GM18507 (cell line): ENCODE results near the gene BBS5.
"Not testable (repeated sequence)": the region's sequence is repeated elsewhere in the genome, so short reads cannot be mapped to it uniquely, and the experiment has no call there.

Experiments
- DNase-seq: peaks from one replicate; pipeline ENCODE4 v3.0.0; 2011; ENCODE audit warnings: low read depth; ENCODE audit not compliant: insufficient read length; ENCODE audit errors: extremely low spot score
- FAIRE-seq: peaks from 2 replicates; lab custom pipeline; 2011; peaks lifted over from hg19 to GRCh38; lab: Jason Lieb, UNC

BBS5 gene

DNA sequence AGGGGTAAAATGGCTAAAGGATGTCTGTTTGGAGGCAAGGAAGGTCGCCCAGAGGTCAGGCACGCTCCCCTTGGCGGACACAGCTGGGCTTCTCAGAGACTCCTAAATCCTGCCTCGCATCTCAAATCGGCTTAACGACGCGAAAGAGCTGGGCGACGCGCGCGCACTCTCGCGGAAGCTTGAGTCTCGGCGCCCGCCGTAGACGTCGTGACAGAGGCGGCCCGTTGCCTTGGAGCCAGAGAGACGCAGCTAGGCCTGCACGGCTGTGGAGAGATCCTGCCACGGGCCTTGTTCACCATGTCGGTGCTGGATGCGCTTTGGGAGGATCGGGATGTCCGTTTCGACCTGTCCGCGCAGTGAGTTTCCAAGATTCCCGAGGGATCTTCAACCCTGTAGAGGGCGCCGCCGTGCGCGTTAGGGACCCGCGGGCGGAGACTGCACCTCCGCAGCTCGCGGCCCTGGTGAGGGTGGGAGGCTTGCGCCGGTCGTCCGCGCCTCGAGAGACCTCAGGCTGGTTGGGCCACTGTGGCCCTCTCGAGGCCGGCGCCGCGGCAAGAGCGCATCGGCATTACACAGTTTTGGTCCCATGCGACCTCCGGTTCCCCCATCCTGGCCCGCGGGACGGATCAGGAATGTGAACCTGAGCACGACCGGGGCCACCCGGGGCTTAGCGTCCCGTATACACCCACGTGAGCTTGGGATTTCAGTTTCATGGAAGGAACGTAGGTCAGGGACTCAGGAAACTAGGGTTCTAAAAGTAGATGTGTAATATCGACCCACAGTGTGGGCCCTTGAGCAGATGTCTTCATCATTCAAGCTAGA, at the start of gene BBS5:
Gene BBS5, plus strand, starts transcription at position 238 of the 822 bp plus-strand sequence. Its CDS starts 60 bp downstream, at position 298.
- DNase-seq, result peak; percentile 64
- FAIRE-seq, result peak; percentile 78

DNA sequence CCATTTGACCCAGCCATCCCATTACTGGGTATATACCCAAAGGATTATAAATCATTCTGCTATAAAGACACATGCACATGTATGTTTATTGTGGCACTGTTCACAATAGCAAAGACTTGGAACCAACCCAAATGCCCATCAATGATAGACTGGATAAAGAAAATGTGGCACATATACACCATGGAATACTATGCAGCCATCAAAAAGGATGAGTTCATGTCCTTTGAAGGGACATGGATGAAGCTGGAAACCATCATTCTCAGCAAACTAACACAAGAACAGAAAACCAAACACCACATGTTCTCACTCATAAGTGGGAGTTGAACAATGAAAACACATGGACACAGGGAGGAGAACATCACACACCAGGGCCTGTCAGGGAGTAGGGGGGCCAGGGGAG, 47.5 kb upstream of the BBS5 start:
- not testable (repeated sequence) for DNase-seq, FAIRE-seq

DNA sequence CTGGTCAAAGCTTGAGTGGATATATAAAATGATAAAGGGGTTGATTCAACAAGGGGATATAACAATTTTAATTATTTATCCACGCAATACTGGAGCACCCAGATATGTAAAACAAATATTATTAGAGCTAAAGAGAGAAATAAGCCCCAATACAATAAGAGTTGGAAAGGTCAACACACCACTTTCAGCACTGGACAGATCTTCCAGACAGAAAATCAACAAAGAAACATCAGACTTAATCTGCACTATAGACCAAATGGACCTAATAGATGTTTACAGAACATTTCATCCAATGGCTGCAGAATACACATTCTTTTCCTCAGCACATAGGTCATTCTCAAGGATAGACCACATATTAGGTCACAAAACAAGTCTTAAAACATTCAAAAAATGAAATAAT, 45.1 kb upstream of the BBS5 start:
- FAIRE-seq, result not testable (repeated sequence)

DNA sequence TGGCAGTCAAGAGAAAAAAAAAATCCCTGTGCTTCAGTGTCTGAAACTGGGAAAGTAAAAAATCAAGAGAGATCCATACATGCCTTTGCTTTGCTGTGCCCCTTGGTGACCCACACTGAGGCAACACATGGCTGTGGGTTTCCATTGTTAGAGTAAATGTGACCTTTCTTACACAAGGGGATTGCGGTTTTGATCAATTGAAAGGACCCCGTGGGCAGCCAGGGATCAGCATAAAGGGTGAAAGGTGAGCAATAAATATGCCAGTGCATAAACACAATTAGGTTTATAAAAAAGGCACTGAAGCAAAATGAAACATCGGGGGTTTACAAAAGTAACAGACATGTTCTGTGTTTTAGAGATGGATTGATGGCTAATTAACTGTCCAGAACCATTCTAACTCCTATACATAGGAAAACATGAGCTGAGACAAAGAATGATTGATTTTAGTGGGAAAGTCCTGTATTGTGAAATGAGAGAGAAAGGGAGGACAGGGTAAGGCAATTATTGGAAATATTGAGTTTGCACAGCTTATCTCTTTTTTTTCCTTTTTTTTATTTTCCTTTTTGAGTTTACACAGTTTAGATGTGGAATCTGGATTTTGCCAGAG, 40.7 kb upstream of the BBS5 start:
- FAIRE-seq (no peak), DNase-seq (no peak)

More for the DNA sequence above, 45.1 kb upstream of the BBS5 start:
- not testable (repeated sequence) for DNase-seq

DNA sequence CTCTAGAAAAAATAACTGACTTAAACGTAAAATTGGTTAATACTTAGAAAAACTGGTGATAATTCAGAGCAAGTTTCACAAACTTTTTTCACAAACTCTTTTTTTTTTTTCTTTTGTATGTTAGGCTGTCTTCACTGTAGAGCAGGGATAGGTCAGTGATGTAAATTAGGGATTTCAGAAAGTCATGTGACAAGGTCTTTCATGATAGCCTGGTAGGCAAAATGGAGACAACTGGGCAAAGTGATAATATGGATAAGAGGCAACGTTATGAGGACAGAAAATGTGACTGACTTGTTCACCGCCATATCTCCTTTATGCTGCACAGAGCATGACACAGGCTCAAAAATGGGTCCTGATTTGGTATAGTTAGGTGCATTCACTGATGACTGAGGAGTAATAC, 39.4 kb upstream of the BBS5 start:
- FAIRE-seq, result no peak
- no peak for DNase-seq

DNA sequence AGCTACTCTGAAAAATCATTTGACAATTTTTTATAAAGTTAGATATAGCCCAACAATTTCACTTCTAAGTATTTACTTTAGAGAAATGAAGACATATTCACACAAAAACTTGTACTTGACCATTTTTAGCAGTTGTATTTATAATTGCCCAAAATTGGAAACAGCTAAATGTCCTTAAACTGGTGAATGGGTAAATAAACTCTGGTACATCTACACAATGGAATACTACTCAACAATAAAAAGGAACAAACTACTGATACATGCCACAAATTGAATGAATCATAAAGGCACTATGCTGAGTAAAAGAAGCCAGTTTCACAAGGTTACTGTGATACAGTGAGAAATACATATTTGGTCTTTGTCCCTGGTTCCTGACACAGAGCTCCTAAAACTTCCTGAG, 32.8 kb upstream of the BBS5 start:
- DNase-seq (no peak), FAIRE-seq (no peak)

DNA sequence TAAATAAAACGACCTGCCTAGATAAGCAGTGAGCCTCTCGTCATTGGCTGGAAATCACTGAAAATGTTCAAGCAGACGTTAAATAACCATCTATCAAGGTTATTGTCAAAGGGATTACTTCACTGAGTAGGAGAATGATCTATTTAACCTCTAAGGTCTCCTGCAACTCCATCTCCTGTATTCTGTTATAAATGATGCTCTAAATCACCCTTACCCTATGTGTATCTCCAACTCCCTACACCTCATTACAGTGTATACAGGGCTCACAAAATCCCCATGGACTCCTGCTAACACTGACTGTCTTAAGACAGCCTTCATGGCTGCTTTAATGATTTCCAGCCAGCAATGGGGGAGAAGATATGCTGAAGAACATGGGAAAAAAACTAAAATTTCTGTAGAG, 31.0 kb upstream of the BBS5 start:
- FAIRE-seq (no peak), DNase-seq (no peak)

DNA sequence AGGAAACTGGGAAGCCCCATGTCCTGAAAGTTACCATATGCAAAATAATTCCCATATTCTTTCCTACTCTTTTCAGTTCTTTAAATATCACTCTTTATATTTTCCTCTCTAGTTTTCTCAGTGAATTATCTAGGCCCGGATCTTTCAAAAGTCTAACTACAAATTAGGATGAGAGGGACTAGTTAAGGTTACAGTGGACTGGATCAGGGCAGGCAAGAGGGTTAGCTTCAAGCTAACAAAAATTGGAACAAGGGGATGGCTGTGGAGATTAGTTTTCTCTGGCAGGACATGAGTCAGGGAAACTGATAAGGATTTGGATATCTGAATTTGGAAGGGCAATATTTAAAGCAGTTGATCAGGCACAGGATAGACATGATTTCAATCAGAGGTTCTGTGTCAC, 30.4 kb upstream of the BBS5 start:
- FAIRE-seq (no peak), DNase-seq (no peak)

DNA sequence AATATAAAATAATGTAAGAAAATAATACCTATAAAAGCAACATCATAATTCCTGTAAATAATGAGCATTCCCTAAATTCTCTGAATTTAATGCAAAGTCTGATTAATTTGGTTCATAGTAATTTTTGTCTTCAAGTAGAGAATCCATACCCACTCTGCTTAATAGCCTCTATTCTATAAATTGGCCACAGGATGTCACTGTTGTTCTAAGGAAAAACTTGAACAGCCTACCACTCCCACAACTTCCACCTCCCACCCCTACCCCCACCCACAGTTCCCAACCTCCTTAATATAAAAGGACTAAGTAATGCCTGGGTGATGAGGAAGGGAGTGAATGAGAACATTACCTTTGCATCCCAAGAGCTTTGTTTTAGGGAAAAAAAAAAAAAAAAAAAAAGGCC, 27.2 kb upstream of the BBS5 start:
- peak; percentile 74 for FAIRE-seq

DNA sequence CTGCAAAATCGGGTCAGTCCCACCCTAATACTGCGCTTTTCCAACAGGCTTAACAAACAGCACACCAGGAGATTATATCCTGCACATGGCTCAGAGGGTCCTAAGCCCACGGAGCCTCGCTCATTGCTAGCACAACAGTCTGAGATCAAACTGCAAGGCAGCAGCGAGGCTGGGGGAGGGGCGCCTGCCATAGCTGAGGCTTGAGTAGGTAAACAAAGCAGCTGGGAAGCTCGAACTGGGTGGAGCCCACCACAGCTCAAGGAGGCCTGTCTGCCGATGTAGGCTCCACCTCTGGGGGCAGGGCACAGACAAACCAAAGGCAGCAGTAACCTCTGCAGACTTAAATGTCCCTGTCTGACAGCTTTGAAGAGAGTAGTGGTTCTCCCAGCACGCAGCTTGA, 26.2 kb upstream of the BBS5 start:
- DNase-seq, FAIRE-seq: not testable (repeated sequence)

More for the DNA sequence above, 27.2 kb upstream of the BBS5 start:
- no peak for DNase-seq

DNA sequence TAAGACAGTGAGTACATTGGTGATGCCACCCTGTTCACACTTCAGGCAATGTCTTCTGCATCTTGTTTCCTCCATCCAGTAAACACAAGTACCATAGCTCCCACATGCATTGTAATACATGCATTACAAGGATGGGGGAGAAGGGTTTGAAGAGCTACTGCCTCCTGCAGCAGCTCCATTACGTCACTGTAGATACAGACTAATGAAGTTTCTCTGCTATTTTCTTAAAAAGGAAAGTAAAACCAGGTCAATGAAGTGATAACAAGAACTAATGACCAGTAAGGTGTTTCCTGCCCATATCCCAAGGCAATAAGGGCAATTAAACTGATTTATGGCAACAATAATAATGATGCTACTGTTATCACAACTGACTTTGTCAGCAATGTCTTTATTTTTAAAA, 18.2 kb upstream of the BBS5 start:
- no peak for FAIRE-seq
- DNase-seq, result no peak

DNA sequence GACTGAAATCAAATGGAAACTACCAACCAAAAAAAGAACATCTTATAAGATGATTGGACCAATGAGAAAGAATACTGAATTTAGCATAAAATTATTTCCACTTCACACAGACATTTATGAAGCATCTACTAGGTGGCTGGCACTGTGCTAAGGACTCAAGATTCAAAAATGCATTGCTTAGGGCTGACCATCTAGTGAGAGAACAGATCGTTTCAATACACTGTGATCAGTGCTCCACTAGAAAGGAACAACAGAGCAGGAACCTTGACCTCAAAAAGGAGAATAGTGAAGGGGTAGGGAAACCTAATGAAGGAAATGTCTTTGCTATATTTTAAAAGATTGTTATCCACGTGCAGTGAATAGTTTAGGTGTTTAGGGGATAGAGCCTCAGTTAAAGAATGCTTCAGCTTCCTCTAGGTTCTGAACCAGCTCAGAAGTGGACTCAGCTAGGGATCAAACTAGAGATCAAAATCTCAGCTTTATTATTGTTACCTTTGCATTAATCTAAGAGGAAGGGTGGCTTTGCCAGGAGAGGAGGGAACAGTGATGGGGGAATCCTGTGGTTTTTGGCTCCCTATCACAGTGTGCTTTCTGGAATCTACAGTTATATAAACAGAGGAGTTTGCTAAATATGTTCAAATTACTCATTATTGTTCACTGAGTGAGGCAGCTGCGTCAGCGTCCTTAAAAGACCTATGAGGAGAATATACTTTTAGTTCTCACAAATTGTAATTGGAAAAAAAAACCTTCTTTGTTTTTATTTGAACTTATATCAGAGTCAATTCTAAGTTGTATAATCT, 16.2 kb upstream of the BBS5 start:
- FAIRE-seq (no peak), DNase-seq (no peak)

DNA sequence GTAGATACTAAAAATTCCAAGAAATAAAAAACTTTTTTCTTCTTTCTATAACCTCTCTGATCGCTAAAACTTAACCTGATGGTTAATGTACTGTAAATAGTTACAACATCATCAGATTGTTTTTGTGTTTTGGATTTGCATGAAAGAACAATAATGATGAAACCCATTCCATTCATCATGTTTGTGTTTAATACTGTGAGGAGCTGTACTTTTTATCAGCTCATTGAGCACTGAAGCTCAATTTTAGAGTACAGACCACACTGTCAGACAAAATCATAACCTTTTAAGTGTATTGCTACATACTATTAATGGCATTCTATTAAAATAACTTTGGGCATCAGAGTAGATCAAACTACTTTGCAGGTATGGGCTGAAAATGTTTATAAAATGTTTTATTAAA, 14.8 kb upstream of the BBS5 start:
- DNase-seq (no peak), FAIRE-seq (no peak)

DNA sequence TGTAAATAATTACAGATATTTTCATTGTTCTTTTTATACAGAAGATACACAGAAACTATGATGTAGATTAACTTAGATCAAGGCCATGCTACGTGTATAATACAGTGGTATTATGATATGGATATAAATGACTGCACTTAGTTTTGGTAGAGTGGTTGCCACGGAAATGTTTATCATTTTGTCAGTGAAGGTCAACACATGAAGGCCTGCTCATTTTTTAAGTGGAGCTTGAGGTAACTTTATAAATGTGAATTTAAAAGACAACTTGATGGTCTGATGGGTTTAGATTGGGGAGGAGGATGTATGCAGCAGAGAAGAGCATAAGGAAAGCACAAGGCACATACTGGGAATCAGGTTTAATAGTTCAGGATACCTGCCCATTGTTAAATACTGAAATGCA, 14.4 kb upstream of the BBS5 start:
- DNase-seq (no peak), FAIRE-seq (no peak)

DNA sequence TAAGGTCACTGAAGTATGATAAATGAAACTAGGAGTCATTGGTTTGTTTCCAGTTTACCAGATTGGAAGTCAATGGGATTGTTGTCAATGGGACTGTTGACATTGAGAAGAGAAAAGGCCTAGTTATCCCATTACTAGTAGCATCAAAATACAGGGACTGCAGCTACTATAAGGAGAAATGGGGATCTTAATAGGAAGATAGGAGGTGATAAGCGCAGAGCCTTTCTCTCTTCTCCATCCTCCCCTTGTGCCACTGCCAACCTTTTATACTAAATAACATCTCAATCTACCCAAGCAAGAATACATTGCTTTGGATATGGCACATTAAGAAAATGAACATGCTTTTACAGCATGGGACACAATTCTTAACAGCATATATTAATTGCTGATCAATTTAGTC, 10.5 kb upstream of the BBS5 start:
- DNase-seq (no peak), FAIRE-seq (no peak)

DNA sequence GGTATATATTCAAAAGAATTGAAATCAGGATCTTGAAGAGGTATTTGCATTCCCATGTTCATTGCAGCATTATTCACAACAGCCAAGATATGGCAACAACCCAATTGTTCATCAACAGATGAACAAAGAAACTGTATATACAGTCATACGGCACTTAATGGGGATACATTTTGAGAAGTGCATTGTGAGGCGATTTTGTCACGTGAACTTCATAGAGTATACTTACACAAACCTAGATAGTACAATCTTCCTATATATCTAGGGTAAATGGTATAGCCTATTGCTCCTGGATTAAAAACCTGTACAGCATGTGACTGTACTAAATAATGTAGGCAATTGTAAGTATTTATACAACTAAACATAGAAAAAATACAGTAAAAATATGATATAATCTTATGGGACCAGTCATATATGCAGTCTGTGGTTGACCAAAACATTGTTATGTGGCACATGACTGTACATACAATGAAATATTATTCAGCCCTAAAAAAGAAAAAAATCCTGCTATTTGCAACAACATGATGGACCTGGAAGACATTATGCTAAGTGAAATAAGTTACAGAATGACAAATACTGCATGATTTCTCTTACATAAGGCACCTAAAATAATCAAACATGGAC, 9.2 kb upstream of the BBS5 start:
- DNase-seq (no peak), FAIRE-seq (no peak)

DNA sequence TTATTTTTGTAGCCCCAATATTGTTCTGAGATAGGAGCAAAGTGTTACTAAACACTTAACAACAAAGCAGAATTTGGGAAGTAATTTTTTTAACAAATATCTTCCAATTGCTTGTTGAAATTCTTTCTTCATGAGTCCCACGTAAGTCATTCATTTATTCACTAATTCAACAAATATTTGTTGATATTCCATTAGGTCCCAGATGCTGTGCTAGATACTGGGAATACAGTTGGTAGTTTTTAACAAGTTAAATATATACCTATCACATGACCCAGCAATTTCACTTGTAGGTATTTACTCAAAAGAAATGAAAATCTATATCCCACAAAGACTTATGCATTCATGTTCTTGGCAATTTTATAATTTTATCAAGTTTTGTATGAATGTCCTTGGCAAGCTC, 7.0 kb upstream of the BBS5 start:
- no peak for DNase-seq
- FAIRE-seq, result no peak

DNA sequence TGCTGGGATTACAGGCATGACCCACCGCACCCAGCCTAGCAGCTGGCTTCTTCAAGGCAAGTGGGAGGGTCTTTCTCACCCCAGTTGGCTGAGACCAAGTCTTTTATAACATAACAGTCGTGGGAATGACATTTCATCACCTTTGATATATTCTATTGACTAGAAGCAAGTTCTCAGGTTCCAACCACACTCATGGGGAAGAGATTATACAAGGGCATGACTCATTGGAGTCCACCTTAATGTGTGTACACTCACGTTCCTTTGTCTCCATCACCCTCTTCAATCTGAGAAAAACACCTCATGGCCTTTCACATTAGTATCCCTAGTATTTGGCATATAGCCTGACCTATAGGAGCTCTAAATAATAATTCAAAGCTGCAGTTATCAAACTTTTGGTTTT, 2.8 kb upstream of the BBS5 start:
- DNase-seq (no peak), FAIRE-seq (no peak)

DNA sequence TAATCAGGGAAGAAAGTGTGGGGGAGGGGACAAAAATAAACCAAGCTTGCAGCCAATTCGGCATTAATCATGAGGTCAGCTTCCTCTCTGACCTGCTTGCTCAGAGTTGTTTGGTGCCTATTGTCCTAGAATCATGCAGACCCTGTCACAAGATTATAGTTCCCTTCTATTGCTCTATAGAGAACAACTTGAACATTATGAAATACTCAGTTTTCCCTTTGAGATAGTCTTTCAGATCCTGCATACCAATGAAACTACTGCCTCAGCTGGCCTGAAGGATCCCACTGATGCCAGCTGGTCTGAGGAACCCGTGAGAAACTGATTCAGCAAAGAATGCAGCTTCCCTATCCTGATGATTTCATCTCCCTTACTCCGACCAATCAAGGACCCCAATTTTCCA, 955 bp upstream of the BBS5 start:
- FAIRE-seq (no peak), DNase-seq (no peak)

DNA sequence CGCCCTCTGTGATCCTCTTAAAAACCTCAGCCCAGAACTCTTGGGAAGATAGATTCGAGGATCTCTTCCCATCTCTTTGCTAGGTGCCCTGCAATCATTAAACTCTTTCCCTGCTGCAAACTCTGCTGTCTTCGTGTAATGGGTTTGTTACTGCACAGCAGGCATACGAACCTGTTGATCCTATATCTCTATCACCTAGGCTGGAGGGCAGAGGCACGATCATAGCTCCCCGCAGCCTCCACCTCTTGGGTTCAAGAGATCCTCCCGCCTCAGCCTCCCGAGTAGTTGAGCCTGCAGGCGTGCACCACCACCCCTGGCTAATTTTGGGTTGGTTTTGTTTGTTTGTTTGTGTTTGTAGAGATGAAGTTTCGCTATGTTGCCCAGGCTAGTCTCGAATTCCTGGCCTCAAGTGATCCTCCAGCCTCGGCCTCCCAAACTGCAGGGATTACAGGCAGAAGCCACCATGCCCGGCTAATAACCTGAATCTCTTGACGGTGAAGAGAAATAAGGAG, 493 bp upstream of the BBS5 start:
- DNase-seq (no peak), FAIRE-seq (no peak)
